CD4-positive, alpha-beta T cell treated with Interleukin-4 for 1 hour (primary cell): ENCODE results near the gene NEMP1.

Source experiments
- DNase-seq, 2 donors: peaks; one replicate each; pipeline ENCODE4 v3.0.0-alpha.2; 2020 to 2022

Gene NEMP1

DNA sequence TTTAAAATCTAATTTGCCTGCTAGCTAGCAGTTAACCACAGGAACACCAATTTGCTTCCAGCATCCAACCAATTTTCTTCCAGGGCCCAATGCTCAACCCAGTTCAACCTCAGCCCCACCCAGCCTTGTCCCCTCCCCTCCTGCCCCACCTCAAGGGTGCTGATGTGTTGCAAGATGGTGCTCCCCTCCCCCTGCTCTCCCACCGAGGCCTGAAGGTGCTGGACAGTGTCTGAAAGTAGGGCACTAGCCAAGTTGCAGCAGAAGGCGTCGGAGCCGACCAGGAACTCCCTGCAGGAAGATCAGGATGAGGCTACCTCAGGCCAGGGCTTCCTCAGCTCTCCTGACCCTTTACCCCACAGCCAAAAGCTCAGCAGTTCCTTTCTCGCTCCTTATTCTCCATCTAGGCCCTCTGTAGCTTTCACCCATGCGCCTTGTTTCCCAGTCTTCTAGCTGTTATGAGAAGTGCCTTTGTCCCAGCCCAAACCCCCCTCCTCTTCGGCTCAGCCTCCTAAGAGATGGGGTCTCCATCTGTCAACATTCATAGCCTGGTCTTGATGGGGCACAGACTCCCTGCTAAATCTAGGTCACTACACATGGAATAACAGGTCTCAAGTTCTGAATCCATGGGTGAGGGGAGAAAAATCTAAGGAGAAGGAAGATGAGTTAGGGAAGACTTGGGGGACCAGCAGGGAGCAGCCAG is 29.0 kb upstream of the NEMP1 start:
- no peak for DNase-seq

DNA sequence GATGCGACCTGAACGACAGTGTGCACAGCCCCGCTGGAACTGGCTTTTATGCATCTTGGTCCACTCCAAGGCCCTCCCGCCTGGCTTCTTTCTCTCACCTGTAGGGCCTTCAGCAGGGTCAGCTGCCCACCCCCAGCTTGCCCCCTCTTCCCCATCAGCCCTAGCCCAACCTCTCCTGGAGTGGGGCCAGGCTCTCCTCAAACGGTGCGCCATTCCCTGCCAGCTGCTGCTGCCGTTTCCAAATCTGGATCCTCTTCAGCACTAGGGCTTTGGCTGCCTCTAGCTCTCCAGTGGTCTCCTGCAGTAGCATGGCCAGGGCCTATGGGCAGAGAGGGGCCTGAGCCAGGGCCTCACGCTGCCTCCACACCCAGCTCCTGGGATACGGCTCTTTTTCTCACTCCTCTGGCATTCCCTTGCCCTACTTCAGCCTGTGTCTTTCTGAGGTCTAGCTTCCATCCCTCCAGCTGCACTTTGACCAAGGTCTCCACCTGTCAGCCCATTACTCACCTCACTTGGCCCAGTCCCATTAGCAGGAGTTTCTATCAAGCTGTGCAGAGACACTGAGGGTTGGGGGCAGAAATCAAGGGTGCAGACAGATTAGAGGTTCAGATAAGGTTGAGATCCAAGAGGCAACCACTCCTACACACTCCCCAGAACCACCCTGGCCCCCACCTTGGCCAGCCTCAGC is 27.6 kb upstream of the NEMP1 start:
- DNase-seq = no peak

DNA sequence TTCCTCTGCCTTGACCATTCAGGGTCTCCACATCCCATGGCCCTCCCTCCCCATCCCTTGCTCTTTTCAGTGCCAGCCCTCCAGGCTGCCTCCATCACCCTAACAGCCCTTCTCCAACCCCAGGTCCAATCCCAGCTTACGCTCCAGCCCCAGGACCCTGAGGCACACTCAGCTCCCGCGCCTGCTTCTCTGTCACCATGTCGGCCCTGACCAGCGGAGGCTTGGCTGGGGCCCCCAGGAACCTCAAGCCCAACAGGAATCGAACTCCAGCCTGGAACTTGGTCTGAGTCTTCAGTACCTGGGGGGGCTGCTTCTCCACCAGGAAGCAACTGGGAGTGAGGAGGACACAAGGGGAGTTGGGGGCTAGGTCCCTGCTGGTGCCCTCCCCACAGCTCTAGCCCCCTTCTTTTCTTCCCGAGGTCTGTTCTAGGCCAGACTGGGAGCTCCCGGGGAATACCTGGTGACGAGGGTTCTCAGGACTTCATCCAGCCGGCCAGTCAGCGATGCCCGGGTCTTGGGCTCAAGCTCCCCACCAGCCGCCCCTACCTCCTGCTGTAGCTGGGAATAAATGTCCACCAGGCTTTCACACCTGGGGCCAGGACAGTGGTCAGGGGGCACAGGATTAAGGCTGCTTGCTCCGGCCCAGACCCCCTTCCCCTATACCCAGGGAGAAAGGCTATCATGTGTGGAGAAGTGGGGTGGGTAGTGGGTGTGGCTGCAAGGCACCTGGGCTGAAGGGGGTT is 26.6 kb upstream of the NEMP1 start:
- DNase-seq = no peak

DNA sequence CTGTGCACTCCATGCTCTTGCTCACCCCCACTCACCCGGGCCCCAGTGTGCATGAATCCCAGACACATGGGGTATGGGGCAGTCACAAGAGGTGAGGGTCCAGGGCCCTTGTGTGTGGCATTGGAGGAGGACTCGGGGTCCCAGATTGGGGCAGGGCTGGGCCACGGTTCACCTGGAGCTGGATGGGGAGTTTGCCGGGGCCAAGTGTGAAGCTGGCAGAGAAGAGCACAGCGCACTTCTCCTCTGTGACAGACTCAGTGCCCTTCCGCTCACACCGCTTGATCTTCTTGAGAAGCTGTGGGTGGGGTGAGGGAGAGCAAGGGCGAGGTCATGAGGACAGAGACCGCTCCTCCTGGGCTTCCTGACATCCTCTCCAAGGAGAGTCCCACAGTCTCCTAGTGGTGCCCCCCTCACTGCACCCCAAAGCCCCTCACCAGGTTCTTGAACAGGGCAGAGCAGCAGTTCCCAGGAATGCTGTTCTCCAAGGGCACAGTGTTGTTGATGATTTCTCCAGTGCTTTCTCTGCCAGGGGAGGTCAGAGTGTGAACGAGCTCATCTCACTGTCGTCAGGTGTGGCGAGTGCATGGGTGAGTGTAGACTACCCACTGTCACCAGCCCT is 25.8 kb upstream of the NEMP1 start:
- DNase-seq = no peak

DNA sequence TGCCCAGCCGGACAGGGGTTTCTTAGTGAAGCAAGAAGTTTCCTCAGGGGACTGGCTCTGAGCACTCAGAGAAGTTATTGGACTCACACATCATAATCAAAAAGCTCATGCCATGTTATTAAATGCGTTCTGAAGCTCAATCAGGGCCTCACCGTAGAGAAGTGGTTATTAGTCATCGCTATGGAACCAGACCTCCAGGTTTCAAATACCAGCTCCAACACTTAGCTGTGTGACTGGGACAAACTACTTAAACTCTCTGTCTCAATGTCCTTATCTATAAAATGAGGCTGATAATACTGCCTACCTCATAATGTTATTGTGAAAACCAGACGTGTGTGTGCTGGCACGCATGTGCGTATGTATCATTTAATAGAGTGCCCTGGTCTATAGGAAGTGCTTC is 25.3 kb upstream of the NEMP1 start:
- DNase-seq = no peak

DNA sequence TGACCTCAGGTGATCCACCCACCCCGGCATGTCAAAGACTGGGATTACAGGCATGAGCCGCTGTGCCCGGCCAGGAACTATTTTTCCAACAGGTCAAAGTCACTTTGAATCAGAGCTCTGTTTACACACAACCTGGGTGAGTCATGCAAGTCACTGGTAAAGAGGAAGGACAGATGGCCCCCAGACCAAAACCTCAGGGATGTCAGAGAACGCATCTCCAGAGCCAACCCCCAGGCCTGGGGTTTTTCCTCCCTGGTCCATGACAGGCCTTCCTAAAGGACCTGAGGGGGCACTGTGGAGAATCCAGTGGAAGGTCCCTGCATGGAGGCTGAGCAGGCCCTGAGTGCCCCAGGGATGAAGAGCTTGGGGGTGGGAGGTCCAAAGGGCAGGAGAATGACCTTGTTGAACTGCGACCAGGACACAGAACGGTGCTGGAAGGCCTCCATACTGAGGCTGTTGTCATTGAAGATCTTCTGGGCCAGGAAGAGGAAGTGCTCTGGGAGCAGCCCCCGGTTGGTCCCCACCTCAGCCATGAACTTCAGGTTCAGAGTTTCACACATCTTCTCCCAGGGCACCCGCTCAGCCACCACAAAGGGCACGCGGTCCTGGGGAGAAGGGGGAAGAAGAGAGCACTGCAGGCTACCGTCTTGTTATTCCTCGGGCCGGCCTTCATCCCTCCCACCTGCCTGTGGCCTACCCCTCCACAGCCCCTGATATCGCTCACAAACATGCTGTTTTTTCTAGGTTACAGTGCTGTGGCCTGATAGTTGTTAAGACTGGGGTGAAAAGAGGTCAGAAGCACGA is 23.5 kb upstream of the NEMP1 start:
- DNase-seq = no peak

DNA sequence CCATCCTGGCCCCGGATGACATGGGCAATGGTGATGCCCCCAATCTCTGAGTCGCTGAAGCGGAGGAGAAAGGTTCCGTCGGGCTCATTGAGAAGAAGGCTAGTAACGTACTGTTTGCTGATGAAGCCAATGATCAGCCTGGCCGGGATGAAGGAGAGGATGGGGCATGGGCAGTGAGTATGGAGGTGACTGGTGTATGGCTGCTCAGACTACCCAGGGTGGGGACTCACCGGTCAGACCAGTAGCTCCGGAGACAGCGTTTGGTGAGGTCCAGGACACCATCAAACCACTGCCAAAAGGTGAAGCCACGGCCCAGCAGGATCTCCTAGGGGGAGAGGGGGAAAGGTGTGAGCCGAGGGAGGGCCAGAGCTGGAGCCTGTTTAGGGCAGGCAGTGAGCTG is 21.2 kb upstream of the NEMP1 start:
- DNase-seq = no peak

DNA sequence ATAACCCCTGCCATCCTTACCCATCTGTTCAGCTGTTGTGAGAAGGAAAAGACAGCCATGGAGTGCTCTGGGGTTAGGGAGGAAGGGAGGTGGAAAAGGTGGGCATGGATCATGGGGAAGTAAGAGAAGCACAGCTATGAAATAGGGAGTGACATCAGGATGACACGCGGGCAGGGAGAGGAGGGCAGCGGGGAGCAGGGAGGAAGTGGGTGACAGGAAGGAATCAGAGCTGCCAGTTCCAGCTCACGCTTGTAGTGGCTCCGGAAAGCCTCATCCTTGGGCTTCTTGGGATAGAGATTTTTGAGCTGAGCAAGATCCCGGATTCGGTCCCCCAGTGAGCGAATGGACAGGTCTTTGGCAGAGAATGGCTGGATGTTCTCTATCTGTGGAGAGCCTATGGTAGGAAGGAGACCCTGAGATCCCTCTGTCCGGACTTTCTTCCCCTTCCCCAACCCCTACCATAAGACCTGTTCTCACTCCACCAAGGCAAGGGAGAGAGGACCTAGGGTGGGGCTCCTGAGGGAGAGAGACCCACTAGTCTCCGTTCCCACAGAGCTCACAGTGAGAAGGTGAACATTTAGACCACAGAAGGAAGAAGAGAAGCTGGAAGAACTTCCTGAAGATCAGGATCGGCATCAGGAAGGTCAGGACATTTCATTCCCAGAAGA is 20.6 kb upstream of the NEMP1 start:
- DNase-seq = no peak

DNA sequence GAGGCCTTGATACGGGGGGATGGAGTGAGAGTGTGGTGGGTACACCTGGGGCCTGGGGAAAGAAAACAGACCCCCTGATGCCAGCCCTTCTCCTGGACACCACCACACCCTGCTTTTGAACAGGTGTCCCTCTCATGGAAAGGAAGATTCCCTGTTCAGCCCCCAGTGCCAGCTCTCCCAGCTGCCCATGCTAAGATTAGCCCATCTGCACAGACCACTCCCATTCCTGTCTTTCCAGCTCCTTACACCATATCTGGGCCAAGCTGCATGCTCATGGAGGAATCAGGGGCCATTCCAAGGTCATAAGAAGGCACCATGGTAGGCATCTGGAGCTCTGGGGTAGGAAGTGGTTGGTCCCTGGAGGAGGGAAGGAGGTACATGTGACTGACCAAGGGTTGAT is 20.0 kb upstream of the NEMP1 start:
- no peak for DNase-seq

DNA sequence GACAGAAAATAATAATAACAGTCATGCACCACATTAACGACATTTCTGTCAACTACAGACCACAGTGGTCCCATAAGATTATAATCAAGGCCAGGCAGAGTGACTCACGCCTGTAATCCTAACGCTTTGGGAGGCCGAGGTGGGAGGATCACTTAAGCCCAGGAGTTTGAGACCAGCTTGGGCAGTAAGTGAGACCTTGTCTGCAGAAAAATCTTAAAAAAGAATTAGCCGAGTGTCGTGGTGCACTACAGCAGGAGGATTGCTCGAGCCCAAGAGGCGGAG is 18.9 kb upstream of the NEMP1 start:
- DNase-seq = no peak

DNA sequence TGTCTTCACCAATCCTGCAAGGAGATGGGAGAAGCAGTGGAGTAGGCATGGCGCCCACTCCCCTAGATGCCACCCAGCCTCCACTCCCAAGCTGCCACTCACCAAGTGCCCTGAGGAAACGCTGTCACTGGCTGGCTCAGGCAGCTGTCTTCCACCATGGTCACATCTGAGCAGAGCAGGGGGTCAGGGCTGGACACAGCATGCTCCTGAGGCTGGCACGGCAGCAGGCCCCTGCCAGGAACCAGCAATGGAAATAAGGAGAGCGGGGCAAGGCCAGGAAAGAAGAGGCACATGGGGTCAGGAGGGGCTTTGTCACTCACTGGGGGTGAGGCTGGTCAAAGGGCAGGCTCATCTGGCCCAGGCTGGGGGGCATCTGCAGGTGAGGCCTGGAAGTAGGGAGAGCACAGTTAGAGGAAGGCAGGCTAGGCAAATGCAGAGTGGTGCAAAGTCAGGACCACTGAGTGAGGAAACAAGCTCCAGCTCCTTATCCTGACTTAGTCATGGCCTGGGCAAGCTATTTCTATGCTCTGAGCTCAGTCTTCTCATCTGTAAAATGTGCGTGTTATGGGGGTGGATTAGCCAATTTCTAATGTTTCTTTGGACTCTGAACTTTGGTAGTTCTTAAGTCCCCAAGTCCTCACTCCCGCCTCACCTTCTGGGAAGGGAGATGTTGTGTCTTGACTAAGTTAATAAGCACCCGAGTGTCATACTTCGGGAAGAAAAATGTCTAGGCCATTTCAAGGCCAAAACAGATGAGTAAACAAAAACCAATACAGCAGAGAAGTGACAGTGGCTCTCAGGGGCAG is 18.4 kb upstream of the NEMP1 start:
- DNase-seq = no peak

DNA sequence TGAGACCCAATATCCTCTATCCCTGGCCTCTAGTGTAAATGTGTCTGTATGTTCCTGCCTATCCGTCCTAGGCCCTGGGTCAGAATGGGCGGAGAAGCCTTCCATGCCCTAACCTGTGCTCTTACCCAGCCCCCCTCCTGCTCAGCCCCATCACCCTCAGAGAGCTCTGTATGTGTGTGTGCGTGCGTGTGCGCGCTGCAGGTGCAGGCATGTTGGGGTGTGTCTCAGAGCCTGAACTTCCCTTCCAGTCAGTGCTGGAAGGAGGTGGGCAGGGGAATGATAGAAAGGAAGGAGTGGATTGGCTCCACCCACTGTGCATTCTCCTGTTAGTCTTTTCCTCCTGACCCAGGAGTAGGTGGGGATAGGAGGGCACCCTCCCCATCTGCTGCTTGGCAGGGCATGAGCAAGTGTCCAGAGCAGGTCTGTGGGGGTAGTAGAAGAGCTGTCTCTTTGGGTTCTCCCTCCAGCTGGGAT is 17.5 kb upstream of the NEMP1 start:
- DNase-seq = no peak

DNA sequence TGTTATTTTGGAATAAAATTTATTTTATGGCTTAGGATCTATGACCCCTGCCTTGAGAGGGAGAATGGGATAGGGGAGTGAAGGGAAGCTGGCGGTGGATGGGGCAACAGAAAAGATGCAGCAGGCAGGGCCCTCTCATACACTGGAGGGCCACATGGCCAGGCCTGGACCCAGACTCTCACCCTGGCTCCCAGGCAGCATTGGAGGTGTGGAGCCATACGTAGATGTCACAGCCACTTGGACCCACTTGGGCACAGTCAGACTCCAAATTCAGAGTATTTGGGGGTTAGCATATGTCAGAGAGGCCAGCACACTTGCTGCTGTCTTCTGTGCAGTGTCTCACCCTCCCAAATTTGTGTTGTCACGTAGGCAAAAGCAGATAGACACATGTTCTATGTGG is 16.8 kb upstream of the NEMP1 start:
- no peak for DNase-seq

DNA sequence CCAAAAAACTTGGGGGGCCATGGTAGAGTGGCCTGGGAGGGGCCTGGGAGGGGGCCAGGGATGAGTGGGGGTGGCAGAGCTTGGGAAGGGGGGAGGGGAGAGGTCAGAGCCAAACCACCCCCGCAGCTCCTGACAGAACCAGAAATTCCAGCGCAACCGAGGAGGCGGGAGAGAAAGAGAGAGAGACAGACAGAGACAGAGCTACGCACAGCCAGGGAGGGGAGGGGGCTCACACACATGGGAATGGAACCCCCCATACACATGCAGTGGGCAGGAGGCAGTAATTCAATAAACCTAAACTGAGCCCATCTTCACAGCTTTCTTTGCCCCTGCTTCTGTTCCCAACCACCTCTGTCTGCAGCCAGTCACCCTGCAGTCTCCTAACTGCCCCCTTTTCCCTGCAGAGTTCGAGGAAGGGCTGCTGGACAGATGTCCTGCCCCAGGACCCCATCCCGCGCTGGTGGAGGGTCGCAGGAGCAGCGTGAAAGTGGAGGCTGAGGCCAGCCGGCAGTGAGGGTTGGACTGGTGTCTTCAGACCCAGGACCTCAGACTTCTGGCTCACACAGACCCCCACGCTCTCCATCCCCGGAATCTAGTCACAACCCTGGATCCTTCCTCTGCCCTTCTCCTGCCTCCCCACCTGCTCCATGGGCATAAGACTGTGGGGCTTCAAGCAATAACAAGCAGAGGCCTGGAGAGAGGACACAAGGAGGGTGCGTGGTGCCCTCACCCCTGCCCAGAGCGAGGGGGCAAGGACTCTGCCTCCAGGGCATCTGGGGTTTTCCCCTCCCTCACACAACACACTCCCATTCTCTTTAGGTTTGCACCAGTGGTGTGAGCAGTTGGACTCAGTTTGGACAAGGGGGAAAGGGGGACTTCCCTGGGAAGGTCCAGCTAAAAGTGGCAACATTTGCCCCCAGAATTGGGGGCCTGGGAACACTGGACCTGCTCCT is 15.9 kb upstream of the NEMP1 start:
- no peak for DNase-seq

DNA sequence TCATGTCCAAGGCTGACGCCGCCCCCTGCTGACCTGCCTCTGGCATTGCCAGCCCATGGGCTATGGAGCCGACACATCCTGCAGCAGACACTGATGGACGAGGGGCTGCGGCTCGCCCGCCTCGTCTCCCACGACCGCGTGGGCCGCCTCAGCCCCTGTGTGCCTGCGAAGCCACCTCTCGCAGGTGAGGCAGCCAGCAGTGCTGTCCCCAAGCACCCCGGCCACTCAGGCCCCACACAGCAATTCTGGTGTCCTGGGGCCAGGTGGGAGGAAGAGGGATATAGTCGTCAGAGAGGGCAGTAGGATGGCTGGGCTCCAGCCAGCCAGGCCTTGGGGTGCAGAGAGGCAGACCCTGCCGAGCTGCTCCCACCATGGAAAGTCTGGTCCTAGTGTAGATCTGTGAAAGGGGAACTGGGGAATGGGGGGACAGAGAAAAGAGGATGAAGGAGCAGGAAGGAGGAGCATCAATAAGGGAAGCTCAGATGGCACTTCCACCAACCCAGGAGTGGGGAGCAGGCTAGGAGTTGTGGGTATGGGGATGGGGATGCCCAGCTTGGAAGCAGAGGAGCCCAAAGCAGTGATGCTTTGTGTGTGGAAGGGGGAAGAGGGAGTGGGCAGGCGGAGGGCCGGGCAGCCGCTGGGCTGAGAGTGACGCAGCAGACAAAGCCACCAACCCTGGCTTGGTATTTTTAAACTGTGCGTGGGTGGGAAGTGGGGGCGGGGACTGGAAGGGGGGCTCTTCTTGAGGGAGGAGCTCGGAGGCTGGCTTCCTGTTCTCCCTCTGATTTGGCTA is 15.0 kb upstream of the NEMP1 start:
- peak; percentile 64 to 66 for DNase-seq

DNA sequence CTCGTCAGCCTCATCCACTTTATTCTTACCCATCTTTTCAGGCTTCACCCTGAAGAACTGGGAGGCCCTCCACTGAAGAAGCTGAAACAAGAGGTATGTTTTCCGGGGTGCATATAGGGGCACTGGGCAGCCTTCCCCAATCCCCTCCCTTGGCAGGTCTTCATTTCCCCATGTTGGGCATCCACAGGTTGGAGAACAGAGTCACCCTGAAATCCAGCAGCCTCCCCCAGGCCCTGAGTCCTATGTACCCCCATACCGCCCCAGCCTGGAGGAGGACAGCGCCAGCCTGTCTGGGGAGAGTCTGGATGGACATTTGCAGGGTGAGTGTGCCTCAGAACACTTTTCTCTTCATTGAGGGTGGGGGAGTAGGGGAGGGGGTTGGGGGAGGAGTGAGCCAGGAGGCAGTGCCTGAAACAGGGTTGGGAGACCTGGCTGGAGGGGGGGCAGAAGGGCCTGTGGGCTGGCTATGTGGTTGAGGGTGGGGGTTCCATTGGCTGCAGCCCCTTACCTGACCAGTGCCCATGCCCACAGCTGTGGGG is 14.4 kb upstream of the NEMP1 start:
- no peak for DNase-seq

DNA sequence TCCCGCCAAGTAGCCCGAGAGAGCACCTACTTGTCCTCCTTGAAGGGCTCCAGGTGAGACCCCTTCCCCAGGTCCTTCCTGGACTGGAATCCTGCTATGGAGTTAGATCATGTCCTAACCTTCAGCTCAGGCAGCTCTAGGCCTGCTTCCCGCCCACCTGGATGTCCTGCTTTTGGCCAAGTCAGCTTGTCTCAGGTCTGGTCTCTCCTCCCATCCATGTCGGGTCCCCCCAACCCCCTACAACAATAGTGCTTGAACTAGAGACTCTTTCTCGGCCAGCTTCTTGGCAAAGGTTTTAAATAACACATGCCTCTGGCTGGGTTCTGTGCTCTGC is 13.9 kb upstream of the NEMP1 start:
- DNase-seq = no peak

DNA sequence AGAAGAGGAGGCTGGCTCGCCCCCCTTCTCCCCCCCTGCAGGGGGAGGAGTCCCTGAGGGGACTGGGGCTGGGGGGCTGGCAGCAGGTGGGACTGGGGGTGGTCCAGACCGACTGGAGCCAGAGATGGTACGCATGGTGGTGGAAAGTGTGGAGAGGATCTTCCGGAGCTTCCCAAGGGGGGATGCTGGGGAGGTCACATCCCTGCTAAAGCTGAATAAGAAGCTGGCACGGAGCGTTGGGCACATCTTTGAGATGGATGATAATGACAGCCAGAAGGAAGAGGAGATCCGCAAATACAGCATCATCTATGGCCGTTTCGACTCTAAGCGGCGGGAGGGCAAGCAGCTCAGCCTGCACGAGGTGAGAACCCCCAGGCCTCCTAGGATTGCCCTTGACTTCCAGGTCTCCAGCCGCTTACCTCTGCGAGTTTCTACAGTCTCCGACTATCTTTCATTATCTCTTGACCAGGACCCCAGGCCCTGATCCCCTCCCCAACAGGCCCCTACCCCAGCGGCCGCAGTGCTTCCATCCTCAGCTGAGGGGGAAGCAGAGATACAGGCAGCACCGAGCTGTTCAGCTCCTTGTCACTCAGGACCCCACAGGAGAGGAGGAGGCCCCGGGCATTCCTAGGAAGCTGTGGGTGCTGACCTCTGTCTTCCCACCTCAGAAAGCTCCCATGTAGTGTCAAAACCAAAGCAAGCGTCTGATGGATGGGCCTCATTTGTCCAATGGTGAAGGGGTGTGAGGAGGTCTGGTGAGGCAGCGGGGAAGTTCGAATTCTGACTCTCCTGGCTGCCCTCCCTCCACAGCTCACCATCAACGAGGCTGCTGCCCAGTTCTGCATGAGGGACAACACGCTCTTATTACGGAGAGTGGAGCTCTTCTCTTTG is 13.3 kb upstream of the NEMP1 start:
- DNase-seq = no peak
